GM23248 (cell line): ENCODE results near the gene C1orf174.

ENCODE experiments used
- EZH2 ChIP-seq: fragments of 200-600 bp; sonication (generic); IDR thresholded peaks from 2 replicates; pipeline ENCODE4 v1.6.1; 2018; ENCODE audit warnings: antibody characterized with exemption, mild to moderate bottlenecking; ENCODE audit not compliant: insufficient read depth, poor library complexity, severe bottlenecking
- EZH2phosphoT487 ChIP-seq: fragments of 200-600 bp; sonication (generic); IDR thresholded peaks from 2 replicates; pipeline ENCODE4 v1.6.1; 2018; ENCODE audit warnings: antibody characterized with exemption, moderate library complexity, mild to moderate bottlenecking, low read depth; ENCODE audit not compliant: insufficient read depth

GRCh38 chr1:3847081-3847480 lies 53.0 kb downstream of the C1orf174 start:
- TF ChIP-seq EZH2phosphoT487 (no peak), EZH2 (no peak)
